Measurements from ENCODE around the gene SPART. TPM values are rescaled to one million over a fixed set of nuclear protein-coding genes. Genes with fewer than 3 reads are reported as not detected.

SPART gene
- total RNA-seq, 1 experiment from 2014 or later, result 60.6 TPM

DNA sequence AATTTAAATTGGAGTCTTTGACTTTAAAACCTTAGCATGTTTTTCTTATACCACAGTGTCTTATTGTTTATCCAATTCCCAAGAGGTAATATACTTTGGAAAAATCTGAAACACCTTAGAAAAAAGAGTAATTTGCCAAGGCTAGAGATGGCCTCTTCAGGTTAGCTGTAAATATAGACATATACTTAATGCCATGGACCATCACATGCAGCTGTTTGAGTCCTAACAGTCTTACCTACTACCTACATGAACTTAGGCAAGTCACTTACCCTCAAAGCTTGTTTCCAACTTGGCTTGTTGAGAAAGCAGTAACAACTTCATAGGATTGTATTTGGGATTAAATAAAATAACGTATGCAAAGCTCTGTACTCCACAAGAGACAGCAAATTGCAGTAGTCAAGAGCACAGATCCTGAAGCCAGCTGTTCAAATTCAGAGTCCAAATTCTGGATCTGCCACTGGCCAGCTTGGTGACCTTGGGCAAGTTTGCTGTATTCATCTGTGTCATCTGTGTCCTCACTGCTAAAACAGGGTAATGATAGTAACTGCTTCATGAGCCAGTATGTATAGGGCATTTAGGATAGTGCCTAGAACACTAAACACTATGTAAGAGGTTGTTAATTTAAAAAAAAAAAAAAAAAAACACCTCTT is 13.2 kb upstream of the SPART start:
- H4K20me1 ChIP-seq (ENCODE audit: control insufficient read depth, insufficient read depth, insufficient read length), result no peaks in the 10 kb centered on the region
- no peak overlapping the region for H3K23ac ChIP-seq (ENCODE audit: insufficient read length, low read depth, low read length)
- H3K56ac ChIP-seq (ENCODE audit: insufficient read length, low read depth, low read length), result no peak overlapping the region
- H2BK120ac ChIP-seq (ENCODE audit: low read depth, low read length, poor library complexity, severe bottlenecking), result no peak overlapping the region
- H3K79me1 ChIP-seq (ENCODE audit: insufficient read depth, low read depth, low read length, poor library complexity, severe bottlenecking), result no peaks in the 10 kb centered on the region
- no peak overlapping the region for H3K4ac ChIP-seq (ENCODE audit: low read depth, low read length)
- H4K91ac ChIP-seq (ENCODE audit: insufficient read length, low read depth, low read length), result no peak overlapping the region
- no peaks in the 10 kb centered on the region for H3K4me1 ChIP-seq (ENCODE audit: insufficient read depth, low read length)
- H2BK12ac ChIP-seq (ENCODE audit: insufficient read length, low read depth, low read length), result no peak overlapping the region
- no peak overlapping the region for H4K8ac ChIP-seq (replicated peaks; ENCODE audit: insufficient read length, low read depth, low read length)
- Mint-ChIP-seq H3K9me3 (peaks cover 0 to 3% of the 10 kb centered on the region in 2 experiments; a peak in 1 of 5 replicates), H3K27ac (no peak overlapping the region), H3K4me1 (peaks cover 0 to 5% of the 10 kb centered on the region in 2 experiments; a peak in 2 of 4 replicates), H3K27me3 (ENCODE audit: low read depth) (peaks cover 2% of the 10 kb centered on the region; the same call in 1 of the 2 replicates), H3K4me3 (no peak overlapping the region), H3K36me3 (ENCODE audit: insufficient read depth in 1 of 3, low read depth in 3 of 3) (peaks cover 0 to 4% (median 3%) of the 10 kb centered on the region in 3 experiments; a peak in 2 of 7 replicates)
- H3K27ac ChIP-seq (ENCODE audit: insufficient read length, low read depth, low read length), result no peak overlapping the region
- no peaks in the 10 kb centered on the region for H3K27me3 ChIP-seq (ENCODE audit: insufficient read depth, low read length)
- no peak overlapping the region for H2BK5ac ChIP-seq (ENCODE audit: insufficient read length, low read length)
- no peak for TF ChIP-seq CTCF (conservative IDR thresholded peaks at IDR 0.05)
- no peak for DNase-seq
- no peak overlapping the region for H2BK20ac ChIP-seq (ENCODE audit: low read depth, low read length, poor library complexity, severe bottlenecking)
- no peak overlapping the region for H4K5ac ChIP-seq (ENCODE audit: insufficient read length, low read depth, low read length)
- no peaks in the 10 kb centered on the region for H3K23me2 ChIP-seq (ENCODE audit: insufficient read length, low read depth, low read length, poor library complexity, severe bottlenecking)
- no peak overlapping the region for H3T11ph ChIP-seq (ENCODE audit: low read length)
- no peak overlapping the region for H3K4me2 ChIP-seq (ENCODE audit: insufficient read depth, insufficient read length, low read length)
- H2BK15ac ChIP-seq (ENCODE audit: low read depth, low read length), result no peak overlapping the region
- H3K14ac ChIP-seq (ENCODE audit: insufficient read depth, low read length), result no peak overlapping the region
- no peak overlapping the region for H2AFZ ChIP-seq (ENCODE audit: low read length)
- no peak overlapping the region for H3K18ac ChIP-seq (ENCODE audit: insufficient read length, low read depth, low read length)
- WGBS (ENCODE audit: extremely low coverage, insufficient read length, low lambda C conversion rate), result no CpG with 5 or more reads among the region's 1 CpG
- H2AK5ac ChIP-seq (ENCODE audit: insufficient read length, low read length), result no peak overlapping the region
- H3K9ac ChIP-seq (ENCODE audit: extremely low read depth, insufficient read length, low read length), result no peak overlapping the region
- H3K79me2 ChIP-seq (ENCODE audit: insufficient read depth, low read length), result no peaks in the 10 kb centered on the region
- H3K9me3 ChIP-seq (ENCODE audit: control insufficient read depth, low read depth, low read length), result no peaks in the 10 kb centered on the region

All from H9 (cell line).